NK-92 (cell line): ENCODE data around the gene G3BP1.
A peak's percentile ranks its signal among the peaks of the same experiment; 100 is the strongest.
"Not testable (repeated sequence)": the region's sequence is repeated elsewhere in the genome, so short reads cannot be mapped to it uniquely, and the experiment has no call there.

Source experiments
- DNase-seq: peaks from one replicate; lab custom pipeline; 2025; ENCODE audit not compliant: unreplicated experiment; lab: John Stamatoyannopoulos, UW

Gene G3BP1

DNA sequence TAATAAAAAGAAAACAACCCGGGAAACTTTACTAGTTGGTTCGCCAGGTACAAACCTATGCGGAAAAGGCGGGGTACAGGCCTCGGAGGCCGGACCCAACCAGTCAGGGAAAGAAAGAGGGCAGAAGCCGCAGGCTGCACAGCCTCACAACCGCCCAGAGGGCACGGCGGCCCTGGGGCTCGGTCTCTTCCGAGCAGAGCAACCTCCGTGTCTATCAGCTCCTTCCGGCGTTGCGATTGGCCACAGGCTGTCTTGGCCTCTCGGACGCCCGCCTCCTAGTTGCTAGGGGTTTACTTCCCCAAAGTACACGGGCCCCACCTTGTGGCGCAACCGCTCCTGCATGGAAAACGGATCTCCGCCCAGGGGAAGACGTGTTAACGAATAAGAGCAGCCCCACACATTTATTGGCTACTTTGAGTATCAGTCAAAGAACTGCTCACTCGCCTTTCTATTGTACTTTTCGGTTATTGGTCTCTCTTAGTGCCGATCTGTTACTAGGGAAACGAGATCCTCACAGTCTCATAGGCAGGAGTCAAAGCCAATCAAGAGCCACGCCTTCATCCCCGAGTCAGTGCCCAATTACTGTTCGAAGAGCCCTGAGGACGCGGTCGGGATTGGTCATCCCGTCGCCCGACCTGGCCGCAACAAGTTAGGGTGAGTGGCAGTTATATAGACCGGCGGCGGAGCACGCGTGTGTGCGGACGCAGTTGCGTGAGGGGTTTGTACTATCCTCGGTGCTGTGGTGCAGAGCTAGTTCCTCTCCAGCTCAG lies at the start of gene G3BP1:
G3BP1 (plus strand) TSS at position 696 of the 770 bp plus-strand sequence. CDS start 14,667 bp downstream, outside the sequence.
- DNase-seq, result peak; percentile 96

- no peak for DNase-seq
Measured at GRCh38 chr5:151722546-151722945, 49.2 kb upstream of the G3BP1 start.

- no peak for DNase-seq
Measured at GRCh38 chr5:151724360-151724759, 47.4 kb upstream of the G3BP1 start.

DNA sequence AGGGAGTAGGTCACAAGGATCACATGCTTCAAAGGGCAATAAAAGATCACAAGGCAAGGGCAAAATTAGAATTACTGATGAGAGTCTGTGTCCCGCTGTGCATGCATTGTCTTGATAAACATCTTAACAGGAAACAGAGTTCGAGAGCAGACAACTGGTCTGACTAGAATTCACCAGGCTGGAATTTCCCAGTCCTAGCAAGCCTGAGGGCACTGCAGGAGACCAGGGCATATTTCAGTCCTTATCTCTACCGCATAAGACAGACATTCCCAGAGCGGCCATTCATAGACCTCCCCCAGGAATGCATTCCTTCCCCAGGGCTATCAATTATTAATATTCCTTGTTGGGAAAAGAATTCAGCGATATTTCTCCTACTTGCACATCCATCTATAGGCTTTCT lies 42.2 kb upstream of the G3BP1 start:
- DNase-seq, result not testable (repeated sequence)

- no peak for DNase-seq
Measured at GRCh38 chr5:151730381-151730780, 41.4 kb upstream of the G3BP1 start.

- no peak for DNase-seq
Measured at GRCh38 chr5:151733358-151734063, 38.2 kb upstream of the G3BP1 start.

GRCh38 chr5:151734064-151734408 lies 37.7 kb upstream of the G3BP1 start:
- no peak for DNase-seq

DNA sequence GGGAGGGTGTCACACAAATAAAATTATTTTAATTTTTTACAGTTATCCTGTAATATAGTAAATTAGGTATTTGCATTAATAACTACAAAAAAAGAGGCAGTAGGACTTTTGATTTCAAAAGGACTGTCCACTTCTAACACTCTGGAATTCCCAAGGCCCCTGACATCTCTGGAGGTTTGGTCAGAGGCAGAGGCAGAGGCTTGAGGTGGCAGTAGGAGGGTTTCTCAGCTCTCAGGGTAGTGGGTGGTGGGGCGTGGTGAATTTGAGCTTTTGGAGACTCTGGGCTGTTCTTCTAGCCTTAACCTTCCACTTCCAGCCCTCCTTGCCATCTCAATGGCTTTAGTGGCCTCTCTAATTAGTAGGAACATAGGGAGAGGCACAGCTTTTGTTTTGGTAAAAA lies 36.1 kb upstream of the G3BP1 start:
- no peak for DNase-seq

- no peak for DNase-seq
Measured at GRCh38 chr5:151737431-151737830, 34.3 kb upstream of the G3BP1 start.

- no peak for DNase-seq
Measured at GRCh38 chr5:151738125-151738848, 33.5 kb upstream of the G3BP1 start.

DNA sequence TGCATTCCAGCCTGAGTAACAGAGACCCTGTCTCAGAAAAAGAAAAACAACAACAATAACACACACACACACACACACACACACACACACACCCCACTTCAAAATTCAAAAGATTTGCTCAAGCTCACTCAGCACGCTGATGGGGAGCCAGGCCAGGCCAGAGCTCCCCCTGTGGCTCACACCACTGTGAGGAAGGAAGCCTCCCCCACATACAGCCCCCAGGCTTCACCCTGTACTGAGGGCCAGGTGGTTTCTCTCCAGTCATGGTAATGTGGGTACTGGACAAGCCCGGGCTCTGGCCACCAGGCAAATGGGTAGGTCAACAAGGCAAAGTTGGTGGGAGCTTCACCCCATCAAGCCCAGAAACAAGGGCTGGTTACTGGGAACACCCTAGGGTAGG lies 32.4 kb upstream of the G3BP1 start:
- DNase-seq, result no peak

GRCh38 chr5:151739939-151740335 lies 31.8 kb upstream of the G3BP1 start:
- DNase-seq, result no peak

DNA sequence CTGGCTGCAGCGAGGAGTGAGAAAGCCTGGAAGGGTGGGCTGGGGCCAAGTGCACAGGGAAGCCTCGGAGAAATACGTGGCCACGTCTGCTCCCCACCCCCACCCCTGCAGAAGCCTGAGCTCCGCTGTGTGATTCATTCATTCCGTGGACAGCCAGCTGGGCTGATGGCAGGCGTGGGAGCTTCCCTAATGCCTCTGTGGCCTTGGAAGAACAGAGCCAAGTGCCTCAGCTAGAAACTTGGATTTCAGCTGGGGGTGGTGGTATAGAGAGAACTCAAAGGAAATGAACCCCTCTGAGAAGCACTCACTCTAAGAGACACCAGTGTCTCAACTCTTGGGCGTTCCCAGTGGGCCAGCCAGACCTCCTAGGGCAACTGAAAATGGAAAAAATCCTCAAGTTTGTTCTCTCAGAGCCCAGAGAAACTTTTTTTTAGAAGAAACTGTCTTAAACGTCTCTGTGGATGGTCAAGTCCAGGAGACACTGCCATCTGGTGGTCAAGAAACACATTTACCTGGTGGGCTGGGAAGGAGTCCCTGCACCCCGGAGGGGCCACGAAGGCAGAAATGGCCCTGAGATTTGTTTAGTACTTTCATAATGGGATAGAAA lies 31.3 kb upstream of the G3BP1 start:
- DNase-seq, result no peak

DNA sequence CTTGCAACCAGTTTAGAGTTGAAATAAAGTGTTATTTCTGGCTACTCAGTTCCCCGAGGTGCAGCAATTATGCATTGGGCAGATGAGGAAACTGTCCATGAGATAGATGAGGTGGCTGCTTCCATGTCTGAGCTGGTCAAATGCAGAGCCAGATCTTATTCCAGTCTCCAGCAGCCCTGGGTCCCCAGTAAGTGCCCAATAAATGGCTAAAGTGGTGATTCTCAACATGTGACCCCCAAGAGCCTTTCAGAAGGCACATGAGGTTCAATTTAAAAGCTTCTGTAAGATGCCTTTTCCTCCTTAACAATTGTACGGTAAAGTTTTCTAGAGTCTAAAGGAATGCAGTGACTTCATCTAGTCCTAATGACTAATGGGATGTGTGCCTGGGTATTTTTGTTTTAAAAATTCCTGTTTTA lies 30.8 kb upstream of the G3BP1 start:
- DNase-seq, result no peak

- DNase-seq, result no peak
Measured at GRCh38 chr5:151741678-151742423, 29.9 kb upstream of the G3BP1 start.

- no peak for DNase-seq
Measured at GRCh38 chr5:151742870-151743294, 28.9 kb upstream of the G3BP1 start.

GRCh38 chr5:151743530-151743929 lies 28.2 kb upstream of the G3BP1 start:
- DNase-seq, result no peak

DNA sequence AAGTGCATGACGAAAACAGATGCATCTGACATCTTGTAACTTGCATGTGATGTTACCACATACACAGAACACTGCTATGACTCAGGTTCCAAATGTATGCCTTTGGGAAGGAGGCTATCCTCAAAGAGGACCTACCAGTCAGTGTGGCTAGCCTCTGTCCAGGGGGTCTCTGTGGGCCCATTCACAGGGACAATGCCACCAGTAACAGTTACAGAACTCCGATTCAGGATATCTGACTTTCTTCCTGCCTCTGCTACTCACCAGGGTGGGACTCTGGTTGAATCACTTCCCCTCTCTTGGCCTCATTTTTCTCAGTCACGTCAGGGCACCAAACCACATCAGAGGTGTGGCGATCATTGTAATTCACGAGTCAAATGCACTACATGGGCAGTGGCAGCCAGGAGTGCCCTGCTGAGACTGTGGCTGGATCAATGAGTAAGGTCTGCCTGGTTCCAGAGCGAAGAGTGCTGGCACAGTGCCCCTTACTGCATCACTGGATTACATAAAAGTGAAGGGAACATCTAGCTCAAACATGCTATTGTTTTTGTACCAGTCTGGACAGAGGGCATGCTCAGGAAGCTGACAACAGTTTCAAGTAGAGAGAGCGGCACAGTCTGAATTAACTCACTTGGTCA lies 26.6 kb upstream of the G3BP1 start:
- DNase-seq, result no peak

DNA sequence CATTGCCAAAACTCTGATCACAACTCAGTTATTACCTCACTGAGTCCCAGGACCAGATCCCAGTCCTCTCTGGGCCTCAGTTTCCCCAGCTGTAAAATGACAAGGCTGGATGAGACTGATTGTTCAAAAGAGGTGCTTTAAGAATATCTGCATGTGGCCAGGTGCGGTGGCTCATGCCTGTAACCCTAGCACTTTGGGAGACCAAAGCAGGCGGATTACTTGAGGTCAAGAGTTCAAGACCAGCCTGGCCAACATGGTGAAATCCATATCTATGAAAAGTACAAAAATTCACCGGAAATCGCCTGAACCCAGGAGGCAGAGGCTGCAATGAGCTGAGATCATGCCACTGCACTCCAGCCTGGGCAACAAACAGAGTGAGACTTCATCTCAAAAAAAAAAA lies 21.6 kb upstream of the G3BP1 start:
- DNase-seq, result no peak

- no peak for DNase-seq
Measured at GRCh38 chr5:151751091-151751490, 20.7 kb upstream of the G3BP1 start.
